Measurements from ENCODE around the gene TJAP1. TPM values are rescaled to one million over a fixed set of nuclear protein-coding genes. Genes with fewer than 3 reads are reported as not detected.

The TJAP1 gene
- total and polyA plus RNA-seq, 2 donors (not counting 1 experiment from before 2014, with no cell fraction given), result 8.9 to 18.9 TPM

DNA sequence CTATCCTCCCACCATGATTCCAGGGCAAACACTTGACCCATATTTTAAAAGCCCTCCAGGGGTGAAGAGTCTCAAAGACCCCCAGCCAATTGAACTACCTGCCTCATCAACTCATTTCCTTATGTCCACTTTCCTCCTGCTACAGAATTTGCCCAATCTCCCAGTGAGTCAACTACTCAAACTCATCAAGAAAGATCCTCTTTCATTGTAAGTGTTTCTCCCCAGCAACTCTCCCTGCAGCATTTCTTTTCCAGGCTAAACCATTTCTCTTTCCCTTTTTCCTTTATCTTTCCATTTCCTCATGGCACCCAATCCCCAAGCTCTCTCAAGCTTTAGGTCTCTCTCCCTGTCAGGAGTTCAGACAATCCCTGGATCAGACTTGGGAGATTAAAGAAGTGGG is 23.5 kb upstream of the TJAP1 start:
- Histone ChIP-seq H3K9me3 (ENCODE audit: control insufficient read depth, insufficient read depth, low read depth, low read length) (no peaks in the 10 kb centered on the region), H3K4me2 (ENCODE audit: extremely low read depth, insufficient read depth, low read length) (no peak overlapping the region), H3K4me3 (replicated peaks in 1 of 4; ENCODE audit: control extremely low read depth in 1 of 4, insufficient read depth in 1 of 4, low read depth in 3 of 4, low read length in 4 of 4) (no peak overlapping the region), H4K20me1 (ENCODE audit: control insufficient read depth, extremely low read depth, insufficient read depth, low read length) (no peaks in the 10 kb centered on the region), H3K9ac (ENCODE audit: insufficient read depth, low read length) (no peak overlapping the region), H2AFZ (ENCODE audit: low read length) (no peak overlapping the region), H3K4me1 (ENCODE audit: control insufficient read depth, extremely low read depth, insufficient read depth, low read length) (peaks cover 3% of the 10 kb centered on the region), H3K27me3 (ENCODE audit: control insufficient read depth, insufficient read depth, low read length) (peaks cover 3% of the 10 kb centered on the region), H3K27ac (ENCODE audit: insufficient read depth, low read length) (no peak overlapping the region), H3K79me2 (ENCODE audit: control insufficient read depth, insufficient read depth, low read length) (no peaks in the 10 kb centered on the region), H3K36me3 (ENCODE audit: control insufficient read depth, insufficient read depth, low read length) (peaks cover 12% of the 10 kb centered on the region)
- TF ChIP-seq CTCF (conservative IDR thresholded peaks at IDR 0.05 in 1 of 2, IDR thresholded peaks at IDR 0.05 in 1 of 2; ENCODE audit: low read depth in 1 of 2, low read length in 2 of 2), result no peak
- TF ChIP-seq EZH2 (IDR thresholded peaks at IDR 0.05; ENCODE audit: low read length, missing control alignments), result no peak
- no peak for DNase-seq (ENCODE audit: low read depth in 2 of 2)

DNA sequence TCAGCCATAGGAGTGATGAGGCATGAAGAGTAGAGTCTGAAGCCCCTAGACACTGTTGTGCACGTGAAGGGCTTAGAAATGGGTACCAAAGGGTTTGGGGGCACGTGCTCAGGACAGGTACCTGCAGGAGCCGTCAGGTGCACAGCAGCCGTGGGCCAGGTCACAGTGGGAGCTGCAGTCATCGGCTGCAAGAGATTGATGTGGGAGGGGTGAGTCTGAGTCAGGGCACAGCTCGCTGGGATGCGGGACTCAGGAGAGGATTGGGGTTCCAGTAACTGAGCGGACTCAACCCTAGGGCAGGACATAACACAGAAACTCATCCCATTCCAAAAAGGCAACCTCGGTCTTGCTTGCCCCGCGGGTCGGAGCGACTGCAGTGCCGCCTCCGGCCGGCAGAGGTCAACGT is 23.1 kb upstream of the TJAP1 start:
- no peaks in the 10 kb centered on the region for H3K9me3 ChIP-seq (ENCODE audit: control insufficient read depth, insufficient read depth, low read depth, low read length)
- H3K4me3 ChIP-seq (replicated peaks in 1 of 4; ENCODE audit: control extremely low read depth in 1 of 4, insufficient read depth in 1 of 4, low read depth in 3 of 4, low read length in 4 of 4), result no peak overlapping the region
- H3K4me1 ChIP-seq (ENCODE audit: control insufficient read depth, extremely low read depth, insufficient read depth, low read length), result peaks cover 3% of the 10 kb centered on the region
- H3K4me2 ChIP-seq (ENCODE audit: extremely low read depth, insufficient read depth, low read length), result no peak overlapping the region
- H3K9ac ChIP-seq (ENCODE audit: insufficient read depth, low read length), result no peak overlapping the region
- no peak for TF ChIP-seq EZH2 (IDR thresholded peaks at IDR 0.05; ENCODE audit: low read length, missing control alignments)
- TF ChIP-seq CTCF (conservative IDR thresholded peaks at IDR 0.05 in 1 of 2, IDR thresholded peaks at IDR 0.05 in 1 of 2; ENCODE audit: low read depth in 1 of 2, low read length in 2 of 2), result peak; percentile 84 to 97
- no peaks in the 10 kb centered on the region for H4K20me1 ChIP-seq (ENCODE audit: control insufficient read depth, extremely low read depth, insufficient read depth, low read length)
- H3K27ac ChIP-seq (ENCODE audit: insufficient read depth, low read length), result no peak overlapping the region
- no peak overlapping the region for H2AFZ ChIP-seq (ENCODE audit: low read length)
- peaks cover 3% of the 10 kb centered on the region for H3K27me3 ChIP-seq (ENCODE audit: control insufficient read depth, insufficient read depth, low read length)
- no peak for DNase-seq (ENCODE audit: low read depth in 2 of 2)
- peaks cover 11% of the 10 kb centered on the region for H3K36me3 ChIP-seq (ENCODE audit: control insufficient read depth, insufficient read depth, low read length)
- H3K79me2 ChIP-seq (ENCODE audit: control insufficient read depth, insufficient read depth, low read length), result no peaks in the 10 kb centered on the region

GRCh38 chr6:43454696-43455530 is 22.5 kb upstream of the TJAP1 start:
- Histone ChIP-seq H3K4me1 (ENCODE audit: control insufficient read depth, extremely low read depth, insufficient read depth, low read length) (peaks cover 3% of the 10 kb centered on the region), H4K20me1 (ENCODE audit: control insufficient read depth, extremely low read depth, insufficient read depth, low read length) (no peaks in the 10 kb centered on the region), H3K36me3 (ENCODE audit: control insufficient read depth, insufficient read depth, low read length) (peaks cover 8% of the 10 kb centered on the region), H3K4me2 (ENCODE audit: extremely low read depth, insufficient read depth, low read length) (peak overlapping the region; percentile 78), H3K4me3 (replicated peaks in 1 of 4; ENCODE audit: control extremely low read depth in 1 of 4, insufficient read depth in 1 of 4, low read depth in 3 of 4, low read length in 4 of 4) (peak overlapping the region; percentile 43 to 53 (median 46)), H3K27ac (ENCODE audit: insufficient read depth, low read length) (no peak overlapping the region), H3K9ac (ENCODE audit: insufficient read depth, low read length) (no peak overlapping the region), H3K27me3 (ENCODE audit: control insufficient read depth, insufficient read depth, low read length) (peaks cover 3% of the 10 kb centered on the region), H3K9me3 (ENCODE audit: control insufficient read depth, insufficient read depth, low read depth, low read length) (no peaks in the 10 kb centered on the region), H3K79me2 (ENCODE audit: control insufficient read depth, insufficient read depth, low read length) (no peaks in the 10 kb centered on the region), H2AFZ (ENCODE audit: low read length) (peak overlapping the region; percentile 64)
- peak; percentile 79 to 82 for DNase-seq (ENCODE audit: low read depth in 2 of 2)
- TF ChIP-seq EZH2 (IDR thresholded peaks at IDR 0.05; ENCODE audit: low read length, missing control alignments), result no peak
- no peak for TF ChIP-seq CTCF (conservative IDR thresholded peaks at IDR 0.05 in 1 of 2, IDR thresholded peaks at IDR 0.05 in 1 of 2; ENCODE audit: low read depth in 1 of 2, low read length in 2 of 2)

All from fibroblast of lung (primary cell).